CD4-positive, alpha-beta T cell (primary cell): ENCODE data around the gene CD2AP. TPM values are rescaled to one million over a fixed set of nuclear protein-coding genes. Genes with fewer than 3 reads are reported as not detected.
"Not testable (repeated sequence)": the region's sequence is repeated elsewhere in the genome, so short reads cannot be mapped to it uniquely, and the experiment has no call there.

Source experiments
- ATAC-seq: fragments of 200-7000 bp; cut with Tn5 transposase; one replicate; pipeline ENCODE4 v1.10.0; 2022; ENCODE audit warnings: mild to moderate bottlenecking; ENCODE audit not compliant: poor library complexity
- CTCF ChIA-PET: fragments of 350-600 bp; sonication (Branson Sonifier 250); formaldehyde crosslinking; loops from one replicate; lab custom pipeline; 2021; ENCODE audit warnings: antibody characterized with exemption, inconsistent platforms; lab: Charles Lee
- POLR2A ChIA-PET: fragments of 350-600 bp; sonication (Branson Sonifier 250); formaldehyde crosslinking; loops from one replicate; lab custom pipeline; 2021; ENCODE audit warnings: antibody characterized with exemption, inconsistent platforms; lab: Charles Lee
- DNase-seq, 14 experiments: peaks; one replicate each; pipeline ENCODE4 v3.0.0-alpha.2; 2013 to 2020; ENCODE audit warnings: mixed read lengths in 2 of 14
- H3K27ac ChIP-seq, 2 donors: one replicate each; pipeline versions ENCODE4 v1.5.1 to v1.7.0; 2013; ENCODE audit warnings: low read length in 2 of 2, low read depth in 1 of 2, mild to moderate bottlenecking in 1 of 2
- H3K27me3 ChIP-seq, 2 experiments: 1 replicate in 1 of 2; 2 replicates in 1 of 2; pipeline versions ENCODE4 v1.6.1 to v1.7.0; 2013; ENCODE audit warnings: low read length in 2 of 2, control low read depth in 1 of 2, mild to moderate bottlenecking in 1 of 2, moderate library complexity in 1 of 2; ENCODE audit not compliant: insufficient read depth in 2 of 2, control insufficient read depth in 1 of 2
- H3K36me3 ChIP-seq: one replicate; pipeline ENCODE4 v1.6.1; 2013; ENCODE audit warnings: low read length, control low read depth; ENCODE audit not compliant: insufficient read depth
- H3K4me1 ChIP-seq: one replicate; pipeline ENCODE4 v1.6.1; 2013; ENCODE audit warnings: low read length, control low read depth; ENCODE audit not compliant: insufficient read depth
- H3K4me3 ChIP-seq: one replicate; pipeline ENCODE4 v1.5.1; 2013; ENCODE audit warnings: mild to moderate bottlenecking, low read length, moderate library complexity
- H3K9me3 ChIP-seq, 2 experiments: 1 replicate in 1 of 2; 2 replicates in 1 of 2; pipeline versions ENCODE4 v1.6.1 to v1.7.0; 2013; ENCODE audit warnings: low read length in 2 of 2, mild to moderate bottlenecking in 2 of 2, control low read depth in 1 of 2, moderate library complexity in 1 of 2; ENCODE audit not compliant: control insufficient read depth in 1 of 2, insufficient read depth in 1 of 2
- H3K27ac Mint-ChIP-seq: one replicate; pipeline ENCODE4 v1.8.0; 2020; ENCODE audit warnings: mixed read lengths
- H3K27me3 Mint-ChIP-seq: one replicate; pipeline ENCODE4 v1.8.0; 2021; ENCODE audit warnings: mixed read lengths
- H3K36me3 Mint-ChIP-seq: one replicate; pipeline ENCODE4 v1.8.0; 2021; ENCODE audit warnings: low read depth, mixed read lengths
- H3K4me1 Mint-ChIP-seq: one replicate; pipeline ENCODE4 v1.8.0; 2021; ENCODE audit warnings: low read depth, mixed read lengths
- H3K4me3 Mint-ChIP-seq: one replicate; pipeline ENCODE4 v1.8.0; 2020; ENCODE audit warnings: mild to moderate bottlenecking, mixed read lengths
- H3K9me3 Mint-ChIP-seq: one replicate; pipeline ENCODE4 v1.8.0; 2020; ENCODE audit warnings: mixed read lengths
- intact Hi-C, 2 experiments: fragments of 100-400 bp; cut with DNase I in 1 of 2; cut with micrococcal nuclease in 1 of 2; formaldehyde crosslinking; loops; one replicate each; pipeline versions ENCODE4 v1.15.1 to v1.9.0; 2023 to 2025; cut with DNase I, micrococcal nuclease
- total RNA-seq, 174 experiments: library from RNA in 2 of 174; stranded (reverse) in 2 of 174; gene quantifications; one replicate each; pipeline ENCODE4 v1.2.3 and lab custom pipeline; 2021 to 2026
- TF ChIP-seq, protein P1 (sequence below): fragments of 200-600 bp; IDR thresholded peaks from one replicate; pipeline ENCODE4 v1.8.0; 2022; ENCODE audit warnings: antibody characterized with exemption, mild to moderate bottlenecking

The CD2AP gene
- total RNA-seq, 2 experiments from 2014 or later = 29.4 to 31.3 TPM

- Mint-ChIP-seq H3K4me3 (no peak overlapping the region), H3K9me3 (no peaks in the 10 kb centered on the region), H3K36me3 (no peaks in the 10 kb centered on the region), H3K27me3 (no peaks in the 10 kb centered on the region), H3K4me1 (no peaks in the 10 kb centered on the region), H3K27ac (no peak overlapping the region)
- POLR2A ChIA-PET = no interaction called here
- DNase-seq = no peak
- H3K27me3 ChIP-seq = no peaks in the 10 kb centered on the region
- no peak overlapping the region for H3K4me3 ChIP-seq
- CTCF ChIA-PET = no interaction called here
- intact Hi-C loops = no loop called here
- no peaks in the 10 kb centered on the region for H3K4me1 ChIP-seq
- ATAC-seq = no peak
- no peaks in the 10 kb centered on the region for H3K36me3 ChIP-seq
- TF ChIP-seq, protein P1, sequence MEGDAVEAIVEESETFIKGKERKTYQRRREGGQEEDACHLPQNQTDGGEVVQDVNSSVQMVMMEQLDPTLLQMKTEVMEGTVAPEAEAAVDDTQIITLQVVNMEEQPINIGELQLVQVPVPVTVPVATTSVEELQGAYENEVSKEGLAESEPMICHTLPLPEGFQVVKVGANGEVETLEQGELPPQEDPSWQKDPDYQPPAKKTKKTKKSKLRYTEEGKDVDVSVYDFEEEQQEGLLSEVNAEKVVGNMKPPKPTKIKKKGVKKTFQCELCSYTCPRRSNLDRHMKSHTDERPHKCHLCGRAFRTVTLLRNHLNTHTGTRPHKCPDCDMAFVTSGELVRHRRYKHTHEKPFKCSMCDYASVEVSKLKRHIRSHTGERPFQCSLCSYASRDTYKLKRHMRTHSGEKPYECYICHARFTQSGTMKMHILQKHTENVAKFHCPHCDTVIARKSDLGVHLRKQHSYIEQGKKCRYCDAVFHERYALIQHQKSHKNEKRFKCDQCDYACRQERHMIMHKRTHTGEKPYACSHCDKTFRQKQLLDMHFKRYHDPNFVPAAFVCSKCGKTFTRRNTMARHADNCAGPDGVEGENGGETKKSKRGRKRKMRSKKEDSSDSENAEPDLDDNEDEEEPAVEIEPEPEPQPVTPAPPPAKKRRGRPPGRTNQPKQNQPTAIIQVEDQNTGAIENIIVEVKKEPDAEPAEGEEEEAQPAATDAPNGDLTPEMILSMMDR = no peak
- H3K27ac ChIP-seq = no peak overlapping the region
- no peaks in the 10 kb centered on the region for H3K9me3 ChIP-seq
Observed at GRCh38 chr6:47438481-47439347, 38.9 kb upstream of the CD2AP start.

- no peak overlapping the region for H3K4me3 Mint-ChIP-seq
- intact Hi-C loops = no loop called here
- ChIA-PET POLR2A (no interaction called here), CTCF (no interaction called here)
- H3K4me3 ChIP-seq = no peak overlapping the region
- ATAC-seq (no peak), DNase-seq (no peak)
- no peaks in the 10 kb centered on the region for H3K36me3 Mint-ChIP-seq
- peaks cover 0 to 4% of the 10 kb centered on the region in 2 experiments for H3K9me3 ChIP-seq
- H3K27me3 ChIP-seq = no peaks in the 10 kb centered on the region
- no peak overlapping the region for H3K27ac ChIP-seq
- H3K27me3 Mint-ChIP-seq = no peaks in the 10 kb centered on the region
- TF ChIP-seq, protein P1 = no peak
- no peaks in the 10 kb centered on the region for H3K9me3 Mint-ChIP-seq
- no peaks in the 10 kb centered on the region for H3K36me3 ChIP-seq
- H3K27ac Mint-ChIP-seq = no peak overlapping the region
- no peaks in the 10 kb centered on the region for H3K4me1 ChIP-seq
- no peaks in the 10 kb centered on the region for H3K4me1 Mint-ChIP-seq
Observed at GRCh38 chr6:47439348-47439668, 38.3 kb upstream of the CD2AP start.

DNA sequence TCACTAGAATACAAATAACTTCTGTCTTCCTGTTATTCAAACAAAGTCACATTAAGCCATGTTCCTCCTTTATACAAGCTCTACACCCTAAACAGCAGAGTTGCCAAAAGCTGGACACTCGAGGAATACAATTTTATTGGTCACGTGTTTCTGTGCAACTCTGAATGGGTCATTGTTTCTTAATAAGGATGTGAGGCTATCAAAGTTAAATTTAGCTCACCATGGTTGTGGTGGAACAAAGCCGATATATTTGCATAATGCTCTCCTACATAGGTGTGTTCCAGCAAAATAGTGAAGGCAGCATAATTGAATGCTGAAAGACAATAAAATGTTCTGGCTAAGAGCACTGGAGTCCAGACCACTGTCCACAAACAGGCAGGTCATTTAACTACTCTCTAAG, 36.9 kb upstream of the CD2AP start:
- no peak for ATAC-seq
- intact Hi-C loops = no loop called here
- no peak for DNase-seq
- ChIA-PET POLR2A (no interaction called here), CTCF (no interaction called here)
- Mint-ChIP-seq H3K27me3 (no peaks in the 10 kb centered on the region), H3K4me1 (no peaks in the 10 kb centered on the region), H3K9me3 (no peaks in the 10 kb centered on the region), H3K36me3 (no peaks in the 10 kb centered on the region), H3K27ac (no peak overlapping the region), H3K4me3 (no peak overlapping the region)
- Histone ChIP-seq H3K27ac (no peak overlapping the region), H3K4me1 (no peaks in the 10 kb centered on the region), H3K4me3 (no peak overlapping the region), H3K9me3 (peaks cover 0 to 7% of the 10 kb centered on the region in 2 experiments), H3K36me3 (no peaks in the 10 kb centered on the region), H3K27me3 (no peaks in the 10 kb centered on the region)
- TF ChIP-seq, protein P1 = no peak

DNA sequence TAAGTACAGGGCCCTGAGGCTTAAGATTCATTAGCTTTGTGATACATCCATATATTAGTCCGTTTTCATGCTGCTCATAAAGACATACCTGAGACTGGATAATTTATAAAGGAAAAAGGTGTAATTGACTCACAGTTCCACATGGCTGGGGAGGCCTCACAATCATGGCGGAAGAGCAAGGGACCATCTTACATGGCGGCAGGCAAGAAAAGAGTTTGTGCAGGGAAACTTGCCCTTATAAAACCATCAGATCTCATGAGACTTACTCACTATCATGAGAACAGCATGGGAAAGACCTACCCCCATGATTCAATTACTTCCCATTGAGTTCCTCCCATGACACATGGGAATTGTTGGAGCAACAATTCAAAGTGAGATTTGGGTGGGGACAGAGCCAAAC, 32.6 kb upstream of the CD2AP start:
- CTCF ChIA-PET, H3K27ac ChIP-seq, DNase-seq, H3K4me1 ChIP-seq, H3K4me3 Mint-ChIP-seq, H3K9me3 ChIP-seq, H3K9me3 Mint-ChIP-seq, H3K27me3 ChIP-seq, POLR2A ChIA-PET, H3K4me1 Mint-ChIP-seq, H3K27ac Mint-ChIP-seq, intact Hi-C loops, H3K36me3 ChIP-seq, H3K27me3 Mint-ChIP-seq, ATAC-seq, H3K36me3 Mint-ChIP-seq, H3K4me3 ChIP-seq: not testable (repeated sequence)
